Progenitor cell of endocrine pancreas (in vitro differentiated cells): ENCODE data around the gene CNTNAP2. TPM values are rescaled to one million over a fixed set of nuclear protein-coding genes. Genes with fewer than 3 reads are reported as not detected.

Source experiments
- DNase-seq: peaks from one replicate; pipeline ENCODE4 v3.0.0; 2021; ENCODE audit warnings: low spot score; ENCODE audit not compliant: unreplicated experiment
- H3K27ac Mint-ChIP-seq: 2 replicates; pipeline ENCODE4 v1.8.0; 2021; ENCODE audit warnings: mild to moderate bottlenecking, moderate library complexity, mixed read lengths
- H3K27me3 Mint-ChIP-seq: 2 replicates; pipeline ENCODE4 v1.8.0; 2021; ENCODE audit warnings: mixed read lengths
- H3K36me3 Mint-ChIP-seq: 2 replicates; pipeline ENCODE4 v1.8.0; 2022; ENCODE audit warnings: mixed read lengths; ENCODE audit not compliant: insufficient read depth
- H3K4me1 Mint-ChIP-seq: 2 replicates; pipeline ENCODE4 v1.8.0; 2021; ENCODE audit warnings: low read depth, mixed read lengths
- H3K4me3 Mint-ChIP-seq: 2 replicates; pipeline ENCODE4 v1.8.0; 2021; ENCODE audit warnings: low read depth, mild to moderate bottlenecking, moderate library complexity, mixed read lengths
- H3K9me3 Mint-ChIP-seq: 2 replicates; pipeline ENCODE4 v1.8.0; 2021; ENCODE audit warnings: low read depth, mixed read lengths
- CTCF ChIP-seq: fragments of 200-600 bp; sonication (generic); IDR thresholded peaks from one replicate; pipeline ENCODE4 v1.5.0; 2021; ENCODE audit warnings: antibody characterized with exemption, mild to moderate bottlenecking; ENCODE audit not compliant: unreplicated experiment
- total RNA-seq: library from RNA; stranded (reverse); gene quantifications from 2 replicates; pipeline ENCODE4 v1.2.1, GENCODE V29; 2021

CNTNAP2 gene
- total RNA-seq, 1 donor from 2014 or later: 6.5 TPM

DNA sequence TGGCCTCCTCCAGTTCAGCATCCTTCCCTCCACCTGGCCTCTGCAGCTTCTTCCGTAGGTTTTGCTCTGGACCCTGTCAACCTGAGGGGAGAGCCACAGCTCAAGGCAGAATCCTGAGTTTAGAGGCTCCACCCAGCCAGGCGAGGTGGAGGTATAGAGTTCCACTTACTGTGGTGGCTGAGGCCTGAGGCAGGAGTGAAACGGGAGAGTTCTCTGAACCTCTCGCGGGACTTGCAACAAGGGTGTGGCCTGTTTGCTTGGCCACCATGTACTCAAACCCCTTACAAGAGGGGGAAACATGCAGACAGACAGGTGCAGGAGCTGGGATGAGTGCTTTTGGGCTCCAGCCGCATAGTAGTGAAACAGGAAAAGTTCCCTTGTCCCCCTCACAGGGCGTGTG is 2320.0 kb downstream of the CNTNAP2 start:
- no peak for DNase-seq
- peaks cover 26% of the 10 kb centered on the region for H3K27me3 Mint-ChIP-seq
- H3K4me3 Mint-ChIP-seq: no peak overlapping the region
- no peaks in the 10 kb centered on the region for H3K9me3 Mint-ChIP-seq
- no peak for TF ChIP-seq CTCF
- H3K4me1 Mint-ChIP-seq: peaks cover 15% of the 10 kb centered on the region
- H3K36me3 Mint-ChIP-seq: no peaks in the 10 kb centered on the region
- no peak overlapping the region for H3K27ac Mint-ChIP-seq

DNA sequence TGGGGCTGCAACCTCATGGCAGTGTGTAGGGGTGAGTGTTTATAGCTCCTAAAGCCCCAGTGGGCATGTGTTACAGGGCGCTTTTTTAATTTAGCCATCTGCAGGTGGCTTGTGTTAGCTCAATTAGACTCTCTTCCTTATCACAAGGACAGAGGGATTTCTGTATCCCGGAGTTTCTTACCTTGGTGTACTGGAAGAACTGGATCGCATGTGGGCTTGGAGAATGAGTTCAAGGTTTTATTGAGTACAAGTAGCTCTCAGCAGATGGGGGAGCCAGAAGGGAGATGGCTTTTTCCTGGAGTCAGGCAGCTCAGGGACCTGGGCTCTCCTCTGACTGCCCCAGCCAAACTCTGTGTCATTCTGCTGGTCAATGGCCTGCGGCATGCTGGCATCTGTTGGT is 2320.4 kb downstream of the CNTNAP2 start:
- Mint-ChIP-seq H3K4me1 (peaks cover 15% of the 10 kb centered on the region), H3K9me3 (no peaks in the 10 kb centered on the region)
- TF ChIP-seq CTCF: no peak

DNA sequence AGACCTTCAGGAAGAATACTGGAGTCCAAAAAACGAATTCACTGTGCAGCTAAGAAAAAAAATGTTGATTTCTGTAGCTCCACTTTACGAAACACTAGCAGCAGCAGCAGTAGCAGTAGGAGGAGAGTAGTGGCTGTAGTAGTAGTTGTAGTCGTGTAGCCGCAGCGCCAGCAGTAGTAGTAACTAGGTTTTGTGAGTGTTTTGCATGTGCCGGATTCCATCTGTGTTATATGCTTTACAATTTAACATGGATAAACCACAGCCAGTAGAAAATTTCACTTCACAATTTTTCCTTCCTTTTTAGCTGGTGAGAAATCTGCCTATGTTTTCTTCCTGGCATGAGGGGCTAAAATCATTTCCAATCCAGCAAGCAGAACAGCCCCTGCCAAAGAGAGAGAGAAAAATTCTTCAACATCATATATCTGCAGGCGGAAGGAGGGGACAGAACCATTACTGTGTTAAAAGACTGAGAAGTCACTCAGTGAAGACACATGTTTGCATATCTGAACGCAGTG is 2325.6 kb downstream of the CNTNAP2 start:
- DNase-seq: no peak
- Mint-ChIP-seq H3K4me3 (no peak overlapping the region), H3K4me1 (peaks cover 10% of the 10 kb centered on the region), H3K27ac (no peak overlapping the region), H3K27me3 (peaks cover 4% of the 10 kb centered on the region), H3K36me3 (peaks cover 2% of the 10 kb centered on the region), H3K9me3 (peaks cover 10% of the 10 kb centered on the region)
- TF ChIP-seq CTCF: no peak

More for the DNA sequence above, 2320.4 kb downstream of the CNTNAP2 start:
- no peak for DNase-seq
- H3K4me3 Mint-ChIP-seq: no peak overlapping the region
- peaks cover 22% of the 10 kb centered on the region for H3K27me3 Mint-ChIP-seq
- H3K27ac Mint-ChIP-seq: no peak overlapping the region
- H3K36me3 Mint-ChIP-seq: no peaks in the 10 kb centered on the region

DNA sequence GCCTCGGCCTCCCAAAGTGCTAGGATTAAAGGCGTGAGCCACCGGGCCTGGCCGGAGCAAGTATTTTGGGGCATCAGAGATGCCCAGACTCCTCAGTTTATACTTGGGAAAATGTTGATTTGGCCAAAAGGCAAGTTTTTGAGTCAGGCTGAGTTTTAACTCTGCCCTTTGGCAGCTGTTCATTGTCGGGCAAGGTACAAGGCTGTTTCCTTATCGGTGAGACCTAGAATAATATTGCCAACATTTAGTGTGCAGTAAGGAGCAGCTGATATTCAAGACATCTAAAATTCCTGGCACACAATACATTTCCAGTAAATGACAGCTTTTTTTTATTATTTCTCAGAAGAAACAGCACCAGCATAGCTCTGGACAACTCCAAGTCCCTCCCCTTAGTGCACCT is 2326.3 kb downstream of the CNTNAP2 start:
- Mint-ChIP-seq H3K27ac (no peak overlapping the region), H3K4me3 (no peak overlapping the region), H3K27me3 (no peaks in the 10 kb centered on the region), H3K4me1 (peaks cover 10% of the 10 kb centered on the region), H3K36me3 (peaks cover 2% of the 10 kb centered on the region), H3K9me3 (peaks cover 10% of the 10 kb centered on the region)
- no peak for TF ChIP-seq CTCF
- no peak for DNase-seq

GRCh38 chr7:148445260-148446044 is 2328.9 kb downstream of the CNTNAP2 start:
- peaks cover 1% of the 10 kb centered on the region for H3K4me1 Mint-ChIP-seq
- H3K27ac Mint-ChIP-seq: no peak overlapping the region
- H3K4me3 Mint-ChIP-seq: no peak overlapping the region
- H3K36me3 Mint-ChIP-seq: peaks cover 2% of the 10 kb centered on the region
- no peak for DNase-seq
- H3K9me3 Mint-ChIP-seq: peaks cover 10% of the 10 kb centered on the region
- H3K27me3 Mint-ChIP-seq: no peaks in the 10 kb centered on the region
- TF ChIP-seq CTCF: no peak
